ENCODE data around the gene CFAP141.
"Not testable (repeated sequence)": the region's sequence is repeated elsewhere in the genome, so short reads cannot be mapped to it uniquely, and the experiment has no call there.

CFAP141 gene

DNA sequence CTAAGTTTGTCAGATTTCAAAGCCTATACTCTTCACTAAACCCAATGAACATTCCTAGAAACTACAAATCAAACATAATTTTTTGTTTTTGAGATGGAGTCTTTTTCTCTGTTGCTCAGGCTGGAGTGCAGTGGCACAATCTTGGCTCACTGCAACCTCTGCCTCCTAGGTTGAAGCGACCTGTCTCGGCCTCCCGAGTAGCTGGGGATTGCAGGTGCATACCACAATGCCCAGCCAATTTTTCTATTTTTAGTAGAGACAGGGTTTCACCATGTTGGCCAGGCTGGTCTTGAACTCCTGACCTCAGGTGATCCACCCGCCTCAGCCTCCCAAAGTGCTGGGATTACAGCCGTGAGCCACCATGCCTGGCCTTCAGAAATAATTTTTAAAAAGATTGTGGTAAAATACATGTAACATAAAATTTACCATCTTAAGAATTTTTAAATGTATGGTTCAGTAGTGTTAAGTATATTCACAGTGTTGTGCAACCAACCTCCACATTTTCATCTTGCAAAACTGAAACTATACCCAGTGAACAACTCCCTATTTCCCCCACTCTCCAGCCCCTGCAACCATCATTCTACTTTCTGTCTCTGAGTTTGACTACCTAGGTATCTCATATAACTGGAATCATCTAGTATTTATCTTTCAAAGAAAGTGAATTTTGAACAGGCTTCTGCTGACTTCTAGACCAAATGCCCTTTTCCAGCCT, 2.7 kb upstream of the CFAP141 start:
- DNase-seq (ENCODE audit: low spot score), result no peak

DNA sequence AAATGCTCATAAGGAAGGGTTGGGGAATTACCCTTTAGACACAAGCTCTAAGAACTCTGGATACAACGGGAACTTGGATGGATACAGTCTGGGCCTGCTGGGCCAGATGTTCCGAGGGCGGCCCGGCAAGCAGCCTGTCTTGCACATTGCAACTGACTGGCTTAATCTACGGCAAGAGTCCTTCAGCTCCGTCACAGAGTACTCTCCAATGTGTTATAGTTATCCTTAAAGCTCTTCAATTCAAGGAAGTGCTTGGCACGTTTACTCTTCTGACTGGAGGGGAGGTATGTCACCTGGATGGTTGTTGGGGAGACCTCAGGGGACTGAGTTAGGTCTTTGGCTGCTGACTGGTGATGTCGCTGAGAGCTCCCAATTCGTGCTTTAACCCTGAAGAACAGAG, 1.1 kb upstream of the CFAP141 start:
- DNase-seq (ENCODE audit: low spot score), result no peak

DNA sequence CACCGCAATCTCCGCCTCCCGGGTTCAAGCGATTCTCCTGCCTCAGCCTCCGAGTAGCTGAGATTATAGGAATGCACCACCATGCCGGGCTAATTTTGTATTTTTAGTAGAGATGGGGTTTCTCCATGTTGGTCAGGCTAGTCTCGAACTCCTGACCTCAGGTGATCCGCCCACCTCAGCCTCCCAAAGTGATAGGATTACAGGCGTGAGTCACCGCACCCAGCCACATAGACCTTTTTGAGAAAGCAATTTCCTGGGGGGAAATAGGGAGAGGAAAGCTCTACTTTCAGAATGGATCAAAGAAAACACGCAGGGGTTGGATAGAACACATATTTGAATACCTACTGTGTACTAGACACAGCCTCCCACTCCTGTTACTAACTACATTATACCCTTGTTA, 355 bp downstream of the CFAP141 start:
- not testable (repeated sequence) for DNase-seq (ENCODE audit: low spot score)

DNA sequence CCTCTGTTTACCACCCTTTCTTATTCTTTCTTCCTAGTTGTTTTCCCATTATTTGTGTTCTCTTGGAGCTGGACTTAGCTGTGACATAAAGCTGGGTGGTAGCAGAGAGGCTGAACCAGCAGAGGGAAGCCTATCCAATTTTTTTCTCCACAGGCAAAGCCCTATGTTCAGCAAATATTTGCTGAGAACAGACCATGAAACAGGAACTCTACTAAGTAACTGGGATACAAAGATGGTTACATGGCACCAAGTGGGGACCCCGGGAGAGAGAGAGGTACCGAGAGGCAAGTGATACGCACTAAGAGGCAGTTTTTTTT, 6.6 kb downstream of the CFAP141 start:
- DNase-seq (ENCODE audit: low spot score), result no peak

DNA sequence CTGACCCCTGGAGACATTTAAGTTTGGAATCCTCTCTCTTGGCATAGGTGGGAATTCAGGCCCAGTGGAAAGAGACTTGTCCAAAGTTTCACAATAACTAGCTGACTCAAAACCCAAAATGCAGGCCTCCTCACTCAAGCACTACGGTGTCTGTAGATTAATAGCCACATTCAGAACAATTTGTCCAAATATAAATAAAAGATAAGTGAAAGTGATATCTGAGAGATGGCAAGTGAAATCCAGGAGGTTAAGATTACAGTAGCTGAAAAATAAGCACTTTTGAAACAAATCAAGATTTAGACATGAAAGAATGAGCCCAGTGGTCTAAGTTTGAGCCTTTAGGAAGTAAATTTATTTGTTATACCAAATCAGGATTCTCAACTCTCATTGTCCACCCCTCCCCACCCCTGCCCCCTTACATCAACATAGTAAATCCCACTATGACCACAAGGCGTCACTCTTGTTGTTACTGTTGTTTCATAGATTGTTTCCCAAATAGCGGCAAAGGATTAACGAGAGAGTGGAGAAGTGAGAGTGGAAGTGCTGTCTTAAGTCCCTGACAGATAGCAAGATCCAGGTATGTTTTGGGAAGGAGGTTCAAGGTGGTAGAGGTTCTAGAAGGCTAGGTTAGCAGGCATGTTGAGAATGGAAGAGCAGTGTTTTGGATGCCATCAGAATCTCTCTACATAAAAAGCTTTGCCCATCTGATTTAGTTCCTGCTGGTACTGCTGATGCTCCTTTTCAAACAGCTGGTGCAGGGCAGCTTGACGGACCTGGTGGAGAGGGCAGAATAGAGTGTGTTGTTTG, 7.2 kb downstream of the CFAP141 start:
- peak; percentile 78 for DNase-seq (ENCODE audit: low spot score)

DNA sequence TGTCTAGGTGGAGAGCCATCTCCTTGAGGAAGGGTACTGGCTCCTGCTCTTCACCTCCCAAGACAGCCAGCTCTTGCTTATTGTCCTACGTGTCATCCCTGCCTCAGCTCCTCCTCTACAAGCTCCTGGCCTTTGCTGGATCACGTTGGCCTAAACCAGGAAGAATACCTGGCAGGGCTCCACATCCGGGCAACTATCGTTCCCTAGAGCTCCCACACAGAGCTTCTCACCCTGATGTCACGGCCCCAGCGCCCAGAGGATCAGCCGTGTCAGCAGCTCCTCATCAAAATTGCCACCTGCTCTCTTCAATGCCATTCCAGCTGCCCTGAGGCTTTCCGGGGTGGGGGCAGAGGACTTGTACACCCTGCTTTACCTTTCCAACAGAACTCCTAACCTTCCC, 12.3 kb downstream of the CFAP141 start:
- DNase-seq (ENCODE audit: low spot score), result no peak

DNA sequence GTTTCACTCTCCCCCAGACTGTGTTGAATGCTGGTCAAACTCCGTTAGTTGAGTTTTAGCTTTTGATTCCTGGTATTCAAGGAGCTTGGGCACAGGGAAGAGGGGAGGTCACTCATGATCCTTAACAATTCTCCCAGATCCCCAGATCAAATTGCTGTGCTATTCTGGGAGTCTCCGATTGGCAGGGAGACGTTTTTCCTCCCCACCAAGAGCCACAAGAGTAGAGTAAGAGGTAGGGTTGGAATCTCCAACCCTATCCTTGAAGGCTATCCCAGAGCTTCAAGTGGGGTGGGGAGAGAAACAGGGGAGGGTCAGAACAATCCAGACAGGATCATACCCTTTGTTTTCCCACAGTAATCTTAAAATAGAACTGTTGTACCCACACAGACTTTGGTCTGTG, 13.7 kb downstream of the CFAP141 start:
- no peak for DNase-seq (ENCODE audit: low spot score)

DNA sequence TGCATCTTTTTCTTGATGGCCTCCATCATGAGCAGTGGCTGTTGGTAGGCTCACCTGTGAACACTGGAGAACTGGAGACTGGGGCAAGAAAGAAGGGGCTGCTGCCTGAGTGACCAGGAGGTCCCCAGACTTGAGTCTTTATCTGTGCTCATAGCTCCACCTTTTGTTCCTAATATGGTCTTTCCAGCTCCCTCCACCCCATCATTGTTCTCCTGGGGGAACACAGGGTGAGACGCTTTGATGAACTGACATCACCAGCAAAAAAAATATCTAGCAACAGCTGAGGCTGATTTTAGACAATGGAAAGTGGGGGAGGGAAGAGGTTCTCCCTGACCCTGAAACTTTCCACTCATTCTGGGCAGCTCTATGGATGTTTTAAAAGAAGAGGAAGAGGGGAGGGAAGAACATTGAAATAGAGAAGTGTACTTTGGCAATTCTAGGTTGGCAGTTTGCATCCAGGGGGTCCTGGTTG, 14.1 kb downstream of the CFAP141 start, which contains the start of gene TPM3:
Gene TPM3 (minus strand): TSS at position 111 of the 472 bp plus-strand sequence. CDS start 82 bp downstream, at position 29.
- DNase-seq (ENCODE audit: low spot score), result no peak

DNA sequence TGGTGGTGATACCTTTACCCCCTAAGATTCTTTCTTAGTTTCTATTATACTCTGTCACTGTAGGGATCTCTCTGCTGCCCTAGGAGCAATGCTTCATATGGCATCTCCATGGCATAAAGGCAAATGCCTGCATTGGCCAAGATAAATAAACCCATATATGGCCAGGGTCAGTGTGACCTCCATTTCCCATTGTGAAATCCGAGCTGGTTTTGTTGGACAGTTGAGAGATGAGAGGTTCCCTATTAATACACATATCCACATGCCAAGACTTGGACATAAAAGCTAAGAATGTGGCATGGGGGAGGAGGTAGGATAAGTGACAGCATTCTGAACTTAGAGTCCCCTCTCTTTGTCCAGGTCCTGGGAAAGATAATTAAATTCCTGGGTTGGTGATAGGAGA, 15.6 kb downstream of the CFAP141 start:
- DNase-seq (ENCODE audit: low spot score), result no peak

DNA sequence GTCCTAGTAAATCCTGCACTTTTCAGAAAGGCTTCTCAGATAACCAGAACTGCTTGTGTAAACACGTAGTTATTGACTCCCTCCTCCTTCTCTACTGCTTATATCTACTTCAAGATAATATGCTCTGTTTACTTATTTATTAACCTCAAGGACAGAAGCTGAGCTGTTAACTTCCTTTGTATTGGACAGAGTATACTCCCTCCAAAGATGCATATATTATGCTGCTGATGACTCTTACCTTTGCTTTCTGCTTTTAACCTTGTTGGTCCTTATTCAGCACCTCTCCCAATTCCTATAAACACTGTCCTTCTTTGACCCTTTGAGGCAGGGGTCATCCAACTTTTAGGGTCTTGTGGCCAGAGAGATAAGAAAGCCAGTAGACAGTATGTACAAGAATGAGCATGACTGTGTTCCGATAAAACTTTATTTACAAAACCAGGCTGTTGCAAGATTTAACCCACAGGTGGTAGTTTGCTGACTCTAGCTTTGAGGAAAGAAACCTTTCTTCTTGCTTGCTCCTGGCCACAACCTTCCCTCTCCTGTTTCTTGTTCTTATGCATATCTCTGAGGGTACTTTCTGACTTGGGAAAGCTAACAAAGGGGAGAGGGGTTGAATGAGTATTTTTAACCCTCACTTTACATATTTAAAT, 19.2 kb downstream of the CFAP141 start:
- DNase-seq (ENCODE audit: low spot score), result no peak

DNA sequence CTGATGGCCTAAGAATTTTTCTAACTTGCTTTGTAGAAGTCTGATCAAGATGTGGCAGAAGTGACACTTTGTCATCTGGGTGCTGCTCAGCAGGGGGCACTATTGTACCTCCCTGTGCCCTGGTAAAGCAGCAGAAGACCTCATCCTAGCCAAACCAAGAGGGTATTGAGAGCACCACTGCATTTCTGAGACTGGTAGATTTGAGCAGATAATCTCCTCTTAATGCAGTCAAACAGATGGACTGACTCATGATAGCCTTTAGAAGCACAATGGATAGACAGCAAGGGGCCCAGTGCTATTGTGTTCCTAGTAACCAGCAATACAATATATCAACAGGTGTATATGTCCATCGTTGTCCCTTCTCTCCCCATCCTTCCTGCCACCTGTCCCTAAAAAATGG, 20.0 kb downstream of the CFAP141 start:
- DNase-seq (ENCODE audit: low spot score), result peak; percentile 47

DNA sequence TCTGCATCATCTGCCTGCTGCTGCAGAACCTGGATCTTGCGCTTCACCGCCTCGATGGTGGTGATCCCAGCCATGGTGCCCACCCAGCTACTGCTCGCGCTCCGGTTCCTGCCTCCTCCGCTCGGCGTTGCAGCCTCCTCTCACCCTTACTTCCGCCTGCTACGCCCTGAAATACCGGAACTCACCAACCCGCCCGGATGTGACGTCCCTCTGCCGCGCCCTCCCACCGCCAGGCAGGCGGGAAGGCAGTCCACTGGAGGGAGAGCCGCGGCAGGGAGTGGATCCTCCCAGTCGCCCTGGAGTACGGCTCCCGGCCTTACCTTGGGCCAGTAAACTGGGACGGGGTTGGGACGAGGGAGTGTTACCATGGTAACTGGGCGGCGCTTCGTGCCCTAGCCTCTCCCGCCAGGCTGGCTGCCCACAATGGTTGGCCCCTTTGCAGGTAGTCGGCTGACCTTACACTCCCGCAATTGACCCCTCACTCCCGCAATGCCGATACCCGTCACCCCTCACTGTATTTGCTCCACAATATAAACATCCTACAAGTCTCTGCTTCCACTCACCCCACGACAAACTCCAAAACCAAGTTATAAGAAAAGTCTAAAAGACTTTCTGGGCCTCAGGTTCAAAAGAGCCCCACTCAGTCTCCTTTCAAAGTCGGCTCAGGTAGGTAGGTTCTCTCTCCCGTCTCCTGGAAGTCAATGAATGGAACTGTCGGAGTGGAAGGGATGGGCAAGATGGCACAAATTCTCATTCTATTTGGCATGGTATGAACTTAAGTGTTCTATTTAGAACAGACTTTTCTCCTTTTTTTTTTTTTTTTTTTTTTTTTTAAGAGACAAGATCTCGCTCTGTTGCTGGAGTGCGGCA, 22.9 kb downstream of the CFAP141 start:
- DNase-seq (ENCODE audit: low spot score), result peak; percentile 97

DNA sequence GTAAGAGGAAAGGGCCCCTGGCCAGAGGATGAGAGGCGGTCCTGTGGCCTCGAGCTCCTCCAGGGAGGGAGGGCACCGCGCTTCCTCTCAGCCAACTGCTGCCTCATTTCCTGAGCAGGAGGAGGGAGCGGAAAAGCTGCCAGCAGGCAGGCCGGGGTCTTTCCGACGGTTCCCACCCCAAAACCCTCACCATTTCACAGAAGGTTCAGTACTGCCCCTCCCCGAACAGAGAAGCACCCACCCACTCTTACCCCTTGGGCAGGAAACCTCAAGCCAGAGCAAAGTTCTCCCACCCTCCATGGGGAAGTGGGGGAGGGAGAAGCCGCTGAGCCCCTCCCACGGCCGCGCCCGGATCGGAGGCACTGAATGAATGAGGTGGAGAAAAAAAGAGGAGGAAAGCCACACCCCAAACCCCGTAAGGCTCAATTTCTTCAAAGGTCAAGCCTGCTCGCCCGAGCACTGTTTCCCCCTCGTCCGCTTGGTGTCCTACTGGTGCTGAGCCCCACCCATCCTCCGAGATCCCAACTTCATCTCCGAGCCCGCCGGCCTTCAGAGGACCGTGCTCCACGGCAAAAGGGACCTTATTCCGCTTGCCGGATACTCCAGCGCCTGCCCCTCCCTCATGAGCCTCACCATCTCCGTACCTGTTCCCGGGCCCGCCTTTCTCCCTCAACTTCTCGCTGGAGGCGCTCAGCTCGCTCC, 23.6 kb downstream of the CFAP141 start:
- peak; percentile 78 for DNase-seq (ENCODE audit: low spot score)

DNA sequence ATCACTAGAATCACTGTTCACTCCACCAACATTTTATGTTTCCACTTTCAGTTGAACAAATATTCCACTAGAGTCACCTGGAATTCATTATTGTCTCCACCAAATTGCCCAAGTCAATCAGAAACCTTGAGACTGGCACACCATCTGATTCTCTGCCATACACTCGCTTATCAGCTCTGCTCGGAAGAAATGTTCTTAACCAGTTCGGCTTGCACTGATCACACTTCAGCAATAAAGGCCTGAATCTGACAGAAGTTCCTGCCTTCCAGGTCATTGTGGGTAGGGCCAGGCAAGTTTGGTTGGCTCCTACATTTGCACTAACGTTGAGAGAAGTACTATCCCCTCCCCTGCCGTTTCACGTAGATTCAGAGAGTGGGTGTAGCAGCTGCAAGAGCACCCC, 24.2 kb downstream of the CFAP141 start:
- DNase-seq (ENCODE audit: low spot score), result no peak

DNA sequence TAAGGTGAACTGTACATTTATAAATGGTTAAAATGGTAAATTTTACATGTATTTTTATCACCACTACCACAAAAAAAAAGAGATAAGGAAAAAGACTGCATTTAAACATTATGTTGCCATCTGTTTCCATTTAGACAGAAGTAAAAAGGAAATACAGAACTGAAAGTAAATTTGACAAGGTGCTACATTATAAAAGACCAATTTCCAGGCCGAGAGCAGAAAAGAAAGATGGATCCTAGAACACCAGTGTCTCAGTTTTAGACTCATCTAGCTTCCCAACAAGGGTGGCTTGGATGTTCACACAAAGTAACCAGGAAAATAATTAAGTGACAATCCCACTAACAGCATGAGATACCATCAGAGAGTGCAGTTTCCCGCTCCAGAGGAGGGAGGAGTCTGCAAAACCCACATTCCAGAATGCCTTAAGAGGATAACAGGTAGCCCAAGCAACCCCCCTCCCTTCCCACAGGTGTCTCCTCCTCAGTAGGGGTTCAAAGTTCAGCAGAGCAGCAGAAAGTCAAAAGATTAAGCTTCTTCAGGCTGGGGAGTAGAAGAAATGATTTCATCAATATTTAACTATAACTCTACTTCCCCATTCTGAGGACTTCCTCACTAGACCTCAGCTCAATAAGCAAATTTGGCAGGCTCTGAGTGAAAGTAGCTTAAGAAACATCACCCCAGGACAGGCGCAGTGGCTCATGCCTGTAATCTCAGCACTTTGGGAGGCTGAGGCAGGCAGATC, 26.0 kb downstream of the CFAP141 start:
- DNase-seq (ENCODE audit: low spot score), result peak; percentile 34

DNA sequence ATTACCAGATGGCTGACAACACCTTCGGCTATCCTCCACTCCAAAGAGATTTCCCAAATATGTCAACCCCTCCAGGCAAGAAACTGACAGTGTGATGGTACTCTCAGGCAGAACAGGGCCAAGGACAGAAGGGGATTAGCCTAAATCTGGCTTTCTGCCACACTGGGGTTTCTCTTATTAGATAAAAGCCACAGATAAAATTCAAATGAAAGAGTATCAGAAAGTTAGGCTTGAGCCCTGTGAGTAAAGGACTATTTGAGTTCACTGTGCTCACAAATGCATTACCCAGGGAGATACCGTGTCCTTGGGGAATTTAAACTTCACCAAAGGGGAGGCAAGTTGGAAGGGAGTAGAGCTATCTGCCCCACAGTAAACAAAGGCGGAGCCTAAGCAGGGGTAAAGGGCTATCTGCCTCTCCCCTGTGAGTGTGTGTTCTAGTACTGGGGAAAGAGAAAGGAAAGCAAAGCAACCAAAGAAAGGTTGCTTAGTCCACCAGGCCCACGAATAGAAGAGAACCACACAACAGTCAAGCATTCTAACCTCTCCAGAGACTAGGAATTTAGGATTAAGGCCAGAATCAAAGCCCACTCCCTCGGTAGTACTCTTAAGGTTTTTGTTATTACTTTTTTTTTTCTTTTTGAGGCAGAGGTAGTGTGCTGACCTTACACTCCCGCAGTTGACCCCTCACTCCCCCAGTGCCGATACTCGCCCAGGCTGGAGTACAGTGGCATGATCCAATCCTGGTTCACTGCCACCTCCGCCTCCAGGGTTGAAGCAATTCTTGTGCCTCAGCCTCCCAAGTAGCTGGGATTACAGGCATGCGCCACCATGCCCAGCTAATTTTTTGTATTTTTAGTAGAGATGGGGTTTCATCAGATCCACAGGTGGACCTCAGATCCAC, 27.0 kb downstream of the CFAP141 start:
- no peak for DNase-seq (ENCODE audit: low spot score)

DNA sequence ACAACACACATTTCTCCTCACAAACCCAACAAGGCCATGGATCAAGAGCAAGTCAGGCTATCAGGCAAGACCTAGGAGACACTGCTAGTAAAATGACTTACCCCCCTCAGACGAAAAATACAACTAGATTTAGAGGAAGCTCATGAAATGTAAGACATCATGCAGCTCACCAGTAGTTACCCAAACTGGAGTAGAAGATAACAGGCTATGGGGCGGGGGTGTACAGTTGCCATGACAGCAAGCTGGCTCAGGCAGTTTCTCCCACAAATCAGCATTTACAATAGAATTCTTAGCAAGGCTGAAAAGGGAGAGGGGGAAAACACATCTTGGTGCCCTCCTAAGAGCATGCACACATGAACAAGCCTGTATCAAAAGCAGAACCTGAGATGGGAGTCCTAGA, 28.1 kb downstream of the CFAP141 start:
- peak; percentile 70 for DNase-seq (ENCODE audit: low spot score)

DNA sequence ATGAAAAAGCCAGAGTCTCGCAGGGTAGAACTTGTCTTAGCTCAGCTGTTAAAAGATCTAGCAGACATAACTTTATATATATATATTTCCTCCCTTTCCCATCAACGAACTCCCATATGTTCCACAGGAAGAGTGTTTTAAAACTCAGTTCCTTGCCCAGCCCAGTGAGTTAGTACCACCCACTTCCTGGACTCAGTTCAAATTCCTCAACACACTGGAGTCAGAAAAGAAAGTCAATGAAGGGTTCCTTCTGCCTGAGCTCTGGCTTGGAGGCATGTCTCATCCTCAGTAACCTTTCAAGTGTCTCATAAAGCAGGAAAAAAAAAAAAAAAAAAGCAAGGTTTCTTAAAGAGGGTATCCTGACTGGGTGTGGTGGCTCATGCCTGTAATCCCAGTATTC, 29.8 kb downstream of the CFAP141 start:
- DNase-seq (ENCODE audit: low spot score), result peak; percentile 49

DNA sequence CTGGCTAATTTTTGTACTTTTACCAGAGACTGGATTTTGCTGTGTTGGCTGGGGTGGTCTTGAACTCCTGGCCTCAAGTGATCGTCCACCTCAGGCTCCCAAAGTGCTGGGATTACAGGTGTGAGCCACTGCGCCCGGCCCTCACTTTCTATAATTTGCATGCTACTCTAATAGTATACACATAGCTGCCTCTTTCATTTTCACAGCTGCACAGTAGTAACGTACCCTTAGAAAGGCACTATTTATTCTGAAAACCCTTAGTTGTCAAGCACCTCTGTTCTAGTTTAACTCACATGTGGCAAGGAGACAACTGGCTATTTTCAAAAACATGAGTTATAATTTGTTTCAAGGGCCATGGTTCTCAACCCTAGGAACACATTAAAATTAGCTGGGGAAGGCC, 31.5 kb downstream of the CFAP141 start:
- no peak for DNase-seq (ENCODE audit: low spot score)

DNA sequence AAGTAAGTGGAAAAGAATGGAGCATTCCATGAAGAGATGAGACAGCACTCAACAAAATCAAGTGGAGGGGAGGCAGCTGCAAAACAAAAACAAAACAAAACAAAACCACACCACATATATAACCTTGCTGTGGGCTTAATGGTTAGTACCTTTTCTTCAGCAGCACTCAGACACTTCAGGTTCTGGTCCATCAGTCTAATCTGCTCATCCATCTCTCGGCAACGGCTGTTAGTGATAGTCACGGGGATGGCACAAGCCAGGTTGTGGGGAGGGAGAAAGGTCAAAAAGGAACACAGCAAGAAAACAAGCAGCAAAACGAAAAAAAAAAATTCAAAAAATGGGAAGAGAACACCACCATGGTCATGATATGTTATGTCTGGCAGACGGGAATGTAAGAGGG, 34.3 kb downstream of the CFAP141 start:
- DNase-seq (ENCODE audit: low spot score), result no peak

Data from Ammon's horn (tissue), 1 donor.